GM12878 (cell line): ENCODE measurements around the gene LRRC4B. TPM values are rescaled to one million over a fixed set of nuclear protein-coding genes. Genes with fewer than 3 reads are reported as not detected.

Experiments used
- ATAC-seq: fragments of 200-7000 bp; cut with Tn5 transposase; 3 replicates; pipeline ENCODE4 v1.9.1; 2020; ENCODE audit warnings: mild to moderate bottlenecking, moderate library complexity
- BruUV-seq: library from RNA; stranded (reverse); fragments of 400-500 nt; replicated peaks from 2 replicates; lab custom pipeline; 2021; lab: Mats Ljungman, UMichigan
- CTCF ChIA-PET: fragments of 300-600 bp; sonication (Branson Sonifier 250); formaldehyde crosslinking; extraction: SDS; loops from one replicate; lab custom pipeline; 2021; ENCODE audit warnings: inconsistent platforms; lab: Yijun Ruan, JAX
- POLR2A ChIA-PET: fragments of 350-600 bp; formaldehyde crosslinking; extraction: SDS; loops from one replicate; lab custom pipeline; 2021; ENCODE audit warnings: inconsistent platforms; lab: Charles Lee
- RAD21 ChIA-PET: fragments of 300-600 bp; sonication (Branson Sonifier 250); formaldehyde crosslinking; loops from one replicate; lab custom pipeline; 2023; ENCODE audit warnings: antibody characterized with exemption; ENCODE audit not compliant: unreplicated experiment; lab: Charles Lee
- SMC1A ChIA-PET: fragments of 300-600 bp; sonication (Branson Sonifier 250); formaldehyde crosslinking; loops from one replicate; lab custom pipeline; 2023; ENCODE audit not compliant: unreplicated experiment, uncharacterized antibody; lab: Charles Lee
- DNase-seq: peaks from one replicate; pipeline ENCODE4 v3.0.0-alpha.2; 2011; ENCODE audit warnings: low read depth, low spot score
- FAIRE-seq: peaks from 3 replicates; lab custom pipeline; 2011; peaks lifted over from hg19 to GRCh38; lab: Jason Lieb, UNC
- H2AFZ ChIP-seq: 2 replicates; pipeline ENCODE4 v1.6.0; 2011; ENCODE audit warnings: low read depth, low read length, control low read depth; ENCODE audit not compliant: control insufficient read depth
- H3K27ac ChIP-seq: 2 replicates; pipeline ENCODE4 v1.5.1; 2011; ENCODE audit warnings: control low read depth; ENCODE audit not compliant: control insufficient read depth, insufficient read depth
- H3K27me3 ChIP-seq, 2 experiments: replicated peaks in 1 of 2; 2 replicates each; pipeline versions ENCODE4 v1.6.0 to v1.6.1; 2011; ENCODE audit warnings: low read length in 1 of 2; ENCODE audit not compliant: control insufficient read depth in 2 of 2, insufficient read depth in 2 of 2
- H3K36me3 ChIP-seq, 2 experiments: 2 replicates each; pipeline ENCODE4 v1.5.1; 2011; ENCODE audit warnings: low read length in 1 of 2; ENCODE audit not compliant: control insufficient read depth in 2 of 2, insufficient read depth in 2 of 2
- H3K4me1 ChIP-seq: 2 replicates; pipeline ENCODE4 v1.6.1; 2011; ENCODE audit warnings: mild to moderate bottlenecking, low read length, moderate library complexity, mixed read lengths; ENCODE audit not compliant: control insufficient read depth, insufficient read depth
- H3K4me2 ChIP-seq: 2 replicates; pipeline ENCODE4 v1.6.0; 2011; ENCODE audit warnings: control low read depth; ENCODE audit not compliant: control insufficient read depth, insufficient read depth
- H3K4me3 ChIP-seq: fragments of 200-600 bp; sonication (generic); 2 replicates; pipeline ENCODE4 v1.5.1; 2016
- H3K79me2 ChIP-seq: 2 replicates; pipeline ENCODE4 v1.6.0; 2011; ENCODE audit warnings: low read length; ENCODE audit not compliant: control insufficient read depth, insufficient read depth
- H3K9ac ChIP-seq: 2 replicates; pipeline ENCODE4 v1.8.0; 2011; ENCODE audit warnings: low read length, control low read depth, mixed read lengths; ENCODE audit not compliant: control insufficient read depth, insufficient read depth
- H3K9me3 ChIP-seq: replicated peaks from 3 replicates; pipeline ENCODE4 v1.5.1; 2011; ENCODE audit warnings: mild to moderate bottlenecking, low read length; ENCODE audit not compliant: control insufficient read depth, insufficient read depth
- H4K20me1 ChIP-seq: 2 replicates; pipeline ENCODE4 v1.6.0; 2011; ENCODE audit not compliant: control insufficient read depth, insufficient read depth
- ASH2L ChIP-seq: fragments of 300-600, 200-600 bp; sonication (generic); IDR thresholded peaks from 2 replicates; pipeline ENCODE4 v1.6.1; 2017; ENCODE audit warnings: low read depth, mild to moderate bottlenecking, borderline replicate concordance
- CBX5 ChIP-seq: sonication (generic); IDR thresholded peaks from 2 replicates; pipeline ENCODE4 v1.6.1; 2016; ENCODE audit warnings: low read depth, moderate library complexity, mild to moderate bottlenecking, inconsistent platforms
- EED ChIP-seq: sonication (generic); IDR thresholded peaks from 2 replicates; pipeline ENCODE4 v1.6.1; 2016; ENCODE audit warnings: antibody characterized with exemption, low read depth
- ETV6 ChIP-seq, 2 experiments: fragments of 450-650 bp in 1 of 2; IDR thresholded peaks in 1 of 2; conservative IDR thresholded peaks in 1 of 2; 2 replicates each; pipeline ENCODE4 v1.6.1; 2014; ENCODE audit warnings: antibody characterized with exemption in 1 of 2, borderline replicate concordance in 1 of 2, low read depth in 1 of 2, mild to moderate bottlenecking in 1 of 2, moderate library complexity in 1 of 2
- HDGF ChIP-seq: fragments of 450-650 bp; IDR thresholded peaks from 2 replicates; pipeline ENCODE4 v1.6.1; 2016; ENCODE audit warnings: antibody characterized with exemption
- JUNB ChIP-seq: IDR thresholded peaks from 2 replicates; pipeline ENCODE4 v1.6.1; 2016; ENCODE audit warnings: antibody characterized with exemption, mild to moderate bottlenecking
- LARP7 ChIP-seq: fragments of 450-650 bp; IDR thresholded peaks from 2 replicates; pipeline ENCODE4 v1.6.1; 2017; ENCODE audit warnings: mild to moderate bottlenecking
- NBN ChIP-seq: fragments of 450-650 bp; IDR thresholded peaks from 2 replicates; pipeline ENCODE4 v1.6.1; 2016
- NR2C2 ChIP-seq: IDR thresholded peaks from 2 replicates; pipeline ENCODE4 v1.6.1; 2011; ENCODE audit warnings: borderline replicate concordance, low read depth; ENCODE audit not compliant: control insufficient read depth, insufficient read length
- POU2F2 ChIP-seq: IDR thresholded peaks from 3 replicates; pipeline ENCODE4 v1.6.1; 2011; ENCODE audit warnings: low read depth, mild to moderate bottlenecking, low read length, borderline replicate concordance
- RCOR1 ChIP-seq: conservative IDR thresholded peaks from 2 replicates; pipeline ENCODE4 v1.6.1; 2012; ENCODE audit warnings: low read depth, low read length, improper control_type of control experiment
- SMARCA5 ChIP-seq: fragments of 450-650 bp; IDR thresholded peaks from 2 replicates; pipeline ENCODE4 v1.6.1; 2017; ENCODE audit warnings: mild to moderate bottlenecking
- SPI1 ChIP-seq: IDR thresholded peaks from 2 replicates; pipeline ENCODE4 v1.6.1; 2011; ENCODE audit warnings: low read depth, mild to moderate bottlenecking, low read length, moderate library complexity, borderline replicate concordance; ENCODE audit not compliant: insufficient read depth
- TCF3 ChIP-seq: IDR thresholded peaks from 2 replicates; pipeline ENCODE4 v1.6.1; 2012; ENCODE audit warnings: low read depth, mild to moderate bottlenecking, low read length, borderline replicate concordance; ENCODE audit not compliant: insufficient read depth
- TCF7 ChIP-seq: IDR thresholded peaks from 2 replicates; pipeline ENCODE4 v1.6.1; 2014; ENCODE audit warnings: antibody characterized with exemption, borderline replicate concordance
- ZNF217 ChIP-seq: fragments of 450-650 bp; IDR thresholded peaks from 2 replicates; pipeline ENCODE4 v1.6.1; 2017; ENCODE audit warnings: antibody characterized with exemption, mild to moderate bottlenecking
- ZNF274 ChIP-seq: IDR thresholded peaks from one replicate; pipeline ENCODE4 v1.8.0; 2011; ENCODE audit not compliant: insufficient read length, insufficient read depth
- ZSCAN29 ChIP-seq: fragments of 450-650 bp; IDR thresholded peaks from 2 replicates; pipeline ENCODE4 v1.6.1; 2017; ENCODE audit warnings: mild to moderate bottlenecking, moderate library complexity
- WGBS: methylation state at CpG from one replicate; pipeline ENCODE4 v1.1.6; 2016; ENCODE audit warnings: low lambda C conversion rate; ENCODE audit not compliant: insufficient replicate concordance, insufficient coverage; ENCODE audit errors: missing lambda C conversion rate; 5-methylcytosine and 5-hydroxymethylcytosine counted together
- in situ Hi-C: fragments of 300-500 bp; cut with MboI; formaldehyde crosslinking; loops from 9 replicates; pipeline ENCODE4 v1.14.3; 2018; ENCODE audit warnings: mixed read lengths
- intact Hi-C: fragments of 100-400 bp; cut with micrococcal nuclease; formaldehyde crosslinking; loops from one replicate; pipeline ENCODE4 v1.14.2; 2022; ENCODE audit not compliant: unreplicated experiment
- polyA plus RNA-seq, 11 experiments: library from polyadenylated mRNA; depleted of rRNA in 4 of 11; unstranded in 6 of 11; stranded (reverse) in 5 of 11; fragments of >200 nt; fragmentation: Nextera tagmentation in 4 of 11; fragmentation: Illumina TruSeq in 1 of 11; extraction: Ambion mirVana in 4 of 11; extraction: Trizol in 1 of 11; gene quantifications; 1 replicate in 1 of 11; 2 replicates in 10 of 11; pipeline versions ENCODE4 v1.2.1 to v1.2.3, GENCODE V29; 2011 to 2016; ENCODE audit warnings: inconsistent platforms in 2 of 11, missing spikeins in 2 of 11, low read depth in 1 of 11
- total RNA-seq, 4 experiments: library from RNA; depleted of rRNA in 3 of 4; stranded (reverse); fragments of >200 nt in 3 of 4; fragmentation: Illumina TruSeq in 1 of 4; extraction: Trizol in 1 of 4; gene quantifications; 2 replicates each; pipeline versions ENCODE4 v1.2.1 to v1.2.3, GENCODE V29; 2013 to 2021
- TF ChIP-seq, protein P1 (sequence below): fragments of 450-650 bp; IDR thresholded peaks from 2 replicates; pipeline ENCODE4 v1.6.1; 2017; ENCODE audit warnings: low read depth, mild to moderate bottlenecking, moderate library complexity

Gene LRRC4B
- total and polyA plus RNA-seq, 10 of the 15 experiments (the other 5 are each of a cell fraction or from before 2014, with no cell fraction given): 0.14 TPM; not detected in 9

GRCh38 chr19:50563597-50563996 lies 4.6 kb downstream of the LRRC4B start:
- CTCF ChIA-PET: no interaction called here
- intact Hi-C loops: no loop called here

More at GRCh38 chr19:50563597-50563996, 4.6 kb downstream of the LRRC4B start:
- no peak overlapping the region for H3K4me2 ChIP-seq
- no peaks in the 10 kb centered on the region for H3K9me3 ChIP-seq
- H4K20me1 ChIP-seq: no peaks in the 10 kb centered on the region
- no peak overlapping the region for H3K4me3 ChIP-seq
- ChIA-PET POLR2A (no interaction called here), RAD21 (no interaction called here), SMC1A (no interaction called here)
- 10% methylated on average over 6 of the region's 6 CpGs for WGBS
- no TSS peak for BruUV-seq
- in situ Hi-C loops: no loop called here
- peaks cover 2 to 12% of the 10 kb centered on the region in 2 experiments; a peak in 3 of 4 replicates for H3K27me3 ChIP-seq
- H3K79me2 ChIP-seq: no peaks in the 10 kb centered on the region
- no peak overlapping the region for H3K27ac ChIP-seq
- FAIRE-seq: no peak
- H2AFZ ChIP-seq: no peak overlapping the region
- no peaks in the 10 kb centered on the region for H3K36me3 ChIP-seq
- H3K9ac ChIP-seq: no peak overlapping the region
- TF ChIP-seq POU2F2 (no peak), NR2C2 (no peak), RCOR1 (no peak), SPI1 (no peak), JUNB (no peak), SMARCA5 (no peak), CBX5 (no peak), NBN (no peak), ETV6 (conservative IDR thresholded peaks at IDR 0.05 in 1 of 2, IDR thresholded peaks at IDR 0.05 in 1 of 2; ENCODE audit: borderline replicate concordance in 1 of 2, low read depth in 1 of 2) (no peak), ZNF217 (no peak), ASH2L (no peak), TCF3 (no peak), HDGF (no peak), ZSCAN29 (no peak), TCF7 (no peak), LARP7 (no peak), EED (no peak), ZNF274 (no peak)
- TF ChIP-seq, protein P1, sequence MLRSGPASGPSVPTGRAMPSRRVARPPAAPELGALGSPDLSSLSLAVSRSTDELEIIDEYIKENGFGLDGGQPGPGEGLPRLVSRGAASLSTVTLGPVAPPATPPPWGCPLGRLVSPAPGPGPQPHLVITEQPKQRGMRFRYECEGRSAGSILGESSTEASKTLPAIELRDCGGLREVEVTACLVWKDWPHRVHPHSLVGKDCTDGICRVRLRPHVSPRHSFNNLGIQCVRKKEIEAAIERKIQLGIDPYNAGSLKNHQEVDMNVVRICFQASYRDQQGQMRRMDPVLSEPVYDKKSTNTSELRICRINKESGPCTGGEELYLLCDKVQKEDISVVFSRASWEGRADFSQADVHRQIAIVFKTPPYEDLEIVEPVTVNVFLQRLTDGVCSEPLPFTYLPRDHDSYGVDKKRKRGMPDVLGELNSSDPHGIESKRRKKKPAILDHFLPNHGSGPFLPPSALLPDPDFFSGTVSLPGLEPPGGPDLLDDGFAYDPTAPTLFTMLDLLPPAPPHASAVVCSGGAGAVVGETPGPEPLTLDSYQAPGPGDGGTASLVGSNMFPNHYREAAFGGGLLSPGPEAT: no peak
- peaks cover 7% of the 10 kb centered on the region for H3K4me1 ChIP-seq
- no peak for DNase-seq
- ATAC-seq: no peak
